Measurements from ENCODE around the gene C3orf22. TPM values are rescaled to one million over a fixed set of nuclear protein-coding genes. Genes with fewer than 3 reads are reported as not detected.
A peak's percentile ranks its signal among the peaks of the same experiment; 100 is the strongest.

C3orf22 gene
- total RNA-seq, 1 experiment from 2014 or later: not detected

- no peak overlapping the region for H3K4me3 ChIP-seq
- no peaks in the 10 kb centered on the region for H3K36me3 ChIP-seq
- H3K9me3 ChIP-seq: no peaks in the 10 kb centered on the region
- DNase-seq: no peak
- H3K27me3 ChIP-seq: no peaks in the 10 kb centered on the region
These were observed 45.6 kb downstream of the C3orf22 start for GRCh38 chr3:126512916-126513650.

GRCh38 chr3:126512026-126512425, 46.7 kb downstream of the C3orf22 start:
- Histone ChIP-seq H3K27me3 (no peaks in the 10 kb centered on the region), H3K4me3 (no peak overlapping the region)
- peak; percentile 70 for DNase-seq

GRCh38 chr3:126511291-126511690, 47.4 kb downstream of the C3orf22 start:
- no peak for DNase-seq

More at GRCh38 chr3:126512026-126512425, 46.7 kb downstream of the C3orf22 start:
- H3K36me3 ChIP-seq: no peaks in the 10 kb centered on the region
- H3K9me3 ChIP-seq: no peaks in the 10 kb centered on the region

GRCh38 chr3:126510308-126510910, 48.3 kb downstream of the C3orf22 start:
- Histone ChIP-seq H3K36me3 (no peaks in the 10 kb centered on the region), H3K9me3 (no peaks in the 10 kb centered on the region), H3K27me3 (no peaks in the 10 kb centered on the region), H3K4me3 (no peak overlapping the region)
- DNase-seq: no peak

More at GRCh38 chr3:126511291-126511690, 47.4 kb downstream of the C3orf22 start:
- no peaks in the 10 kb centered on the region for H3K9me3 ChIP-seq
- no peaks in the 10 kb centered on the region for H3K36me3 ChIP-seq
- no peaks in the 10 kb centered on the region for H3K27me3 ChIP-seq
- no peak overlapping the region for H3K4me3 ChIP-seq

GRCh38 chr3:126509597-126510307, 49.0 kb downstream of the C3orf22 start:
- H3K36me3 ChIP-seq: no peaks in the 10 kb centered on the region
- peaks cover 3% of the 10 kb centered on the region for H3K27me3 ChIP-seq
- no peaks in the 10 kb centered on the region for H3K9me3 ChIP-seq
- peak; percentile 22 for DNase-seq
- no peak overlapping the region for H3K4me3 ChIP-seq

GRCh38 chr3:126508564-126508964, 50.2 kb downstream of the C3orf22 start:
- DNase-seq: peak; percentile 68
- Histone ChIP-seq H3K36me3 (no peaks in the 10 kb centered on the region), H3K4me3 (no peak overlapping the region), H3K9me3 (no peaks in the 10 kb centered on the region), H3K27me3 (peaks cover 9% of the 10 kb centered on the region)

- no peaks in the 10 kb centered on the region for H3K9me3 ChIP-seq
- no peak overlapping the region for H3K4me3 ChIP-seq
- no peak for DNase-seq
- no peaks in the 10 kb centered on the region for H3K36me3 ChIP-seq
- H3K27me3 ChIP-seq: peaks cover 9% of the 10 kb centered on the region
These were observed 50.8 kb downstream of the C3orf22 start for GRCh38 chr3:126507886-126508285.

GRCh38 chr3:126503701-126504100, 55.0 kb downstream of the C3orf22 start:
- H3K36me3 ChIP-seq: no peaks in the 10 kb centered on the region
- H3K4me3 ChIP-seq: no peak overlapping the region
- no peaks in the 10 kb centered on the region for H3K9me3 ChIP-seq
- no peak for DNase-seq
- H3K27me3 ChIP-seq: peaks cover 9% of the 10 kb centered on the region

GRCh38 chr3:126502656-126503055, 56.1 kb downstream of the C3orf22 start:
- no peaks in the 10 kb centered on the region for H3K36me3 ChIP-seq
- H3K9me3 ChIP-seq: no peaks in the 10 kb centered on the region
- H3K27me3 ChIP-seq: peaks cover 9% of the 10 kb centered on the region
- H3K4me3 ChIP-seq: no peak overlapping the region
- DNase-seq: no peak

GRCh38 chr3:126501736-126502135, 57.0 kb downstream of the C3orf22 start:
- Histone ChIP-seq H3K36me3 (no peaks in the 10 kb centered on the region), H3K27me3 (peaks cover 9% of the 10 kb centered on the region), H3K4me3 (no peak overlapping the region), H3K9me3 (no peaks in the 10 kb centered on the region)
- DNase-seq: no peak

- H3K4me3 ChIP-seq: no peak overlapping the region
- H3K27me3 ChIP-seq: peaks cover 9% of the 10 kb centered on the region
- no peak for DNase-seq
- no peaks in the 10 kb centered on the region for H3K36me3 ChIP-seq
- H3K9me3 ChIP-seq: no peaks in the 10 kb centered on the region
These were observed 57.7 kb downstream of the C3orf22 start for GRCh38 chr3:126501054-126501453.

- no peaks in the 10 kb centered on the region for H3K9me3 ChIP-seq
- no peak for DNase-seq
- no peak overlapping the region for H3K4me3 ChIP-seq
- H3K27me3 ChIP-seq: peaks cover 8% of the 10 kb centered on the region
- no peaks in the 10 kb centered on the region for H3K36me3 ChIP-seq
These were observed 58.7 kb downstream of the C3orf22 start for GRCh38 chr3:126500016-126500415.

Other genes with a start within 250 kb of the C3orf22 start
- 0.22 and 0.26 TPM in 2 replicates for gene KLF15, start 201.5 kb downstream of the C3orf22 start, total RNA-seq (2014; rRNA removed; shearing (Covaris generic); ENCODE audit: low replicate concordance)
- not detected in 2 replicates for gene CFAP100, start 164.0 kb downstream of the C3orf22 start, total RNA-seq (2014; rRNA removed; shearing (Covaris generic); ENCODE audit: low replicate concordance)
- 16.3 and 22.2 TPM in 2 replicates for gene ZXDC, start 83.0 kb downstream of the C3orf22 start, total RNA-seq (2014; rRNA removed; shearing (Covaris generic); ENCODE audit: low replicate concordance)
- not detected in 2 replicates for gene UROC1, start 41.2 kb downstream of the C3orf22 start, total RNA-seq (2014; rRNA removed; shearing (Covaris generic); ENCODE audit: low replicate concordance)
- not detected in 2 replicates for gene CHST13, start 34.8 kb downstream of the C3orf22 start, total RNA-seq (2014; rRNA removed; shearing (Covaris generic); ENCODE audit: low replicate concordance)
- gene TXNRD3, start 96.2 kb upstream of the C3orf22 start, total RNA-seq (2014; rRNA removed; shearing (Covaris generic); ENCODE audit: low replicate concordance): 11.4 and 15.9 TPM in 2 replicates
- gene CHCHD6, start 145.3 kb upstream of the C3orf22 start, total RNA-seq (2014; rRNA removed; shearing (Covaris generic); ENCODE audit: low replicate concordance): 40.9 and 92.6 TPM in 2 replicates

All from MG63 (cell line).